Right kidney (tissue), 1 donor: ENCODE data around the gene TNFSF10.

Experiments
- DNase-seq: peaks from one replicate; pipeline ENCODE4 v3.0.0-alpha.2; 2016

Gene TNFSF10

DNA sequence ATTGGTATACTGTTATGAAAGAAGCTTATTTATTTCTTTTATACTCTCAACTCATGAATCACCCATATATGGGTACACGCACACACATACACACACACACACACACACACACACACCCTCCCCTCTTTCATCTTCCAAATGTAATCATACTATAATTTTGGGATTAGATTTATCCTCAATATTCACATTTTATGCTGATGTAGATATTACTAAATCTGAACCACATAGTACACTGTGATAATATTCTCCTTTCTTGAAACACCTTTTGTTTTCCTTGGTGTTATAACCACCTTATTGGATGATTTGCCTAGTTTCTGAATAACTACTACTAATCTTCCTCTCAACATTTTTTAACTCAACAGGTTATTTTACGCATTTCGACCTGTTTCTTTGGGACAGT is 66.8 kb downstream of the TNFSF10 start:
- no peak for DNase-seq
